Ureter (tissue), 1 donor: ENCODE data around the gene H3-3A. TPM values are rescaled to one million over a fixed set of nuclear protein-coding genes. Genes with fewer than 3 reads are reported as not detected.

ENCODE experiments used
- DNase-seq: peaks from one replicate; pipeline ENCODE4 v3.0.0-alpha.2; 2020; ENCODE audit warnings: low spot score
- total RNA-seq: library from RNA; stranded (reverse); gene quantifications from one replicate; pipeline ENCODE4 v1.2.4, GENCODE V29; 2023
- donor health status: DM: yes; HTN: yes; CAD: no.

The H3-3A gene
- total RNA-seq, 1 donor from 2014 or later, result 501 TPM

DNA sequence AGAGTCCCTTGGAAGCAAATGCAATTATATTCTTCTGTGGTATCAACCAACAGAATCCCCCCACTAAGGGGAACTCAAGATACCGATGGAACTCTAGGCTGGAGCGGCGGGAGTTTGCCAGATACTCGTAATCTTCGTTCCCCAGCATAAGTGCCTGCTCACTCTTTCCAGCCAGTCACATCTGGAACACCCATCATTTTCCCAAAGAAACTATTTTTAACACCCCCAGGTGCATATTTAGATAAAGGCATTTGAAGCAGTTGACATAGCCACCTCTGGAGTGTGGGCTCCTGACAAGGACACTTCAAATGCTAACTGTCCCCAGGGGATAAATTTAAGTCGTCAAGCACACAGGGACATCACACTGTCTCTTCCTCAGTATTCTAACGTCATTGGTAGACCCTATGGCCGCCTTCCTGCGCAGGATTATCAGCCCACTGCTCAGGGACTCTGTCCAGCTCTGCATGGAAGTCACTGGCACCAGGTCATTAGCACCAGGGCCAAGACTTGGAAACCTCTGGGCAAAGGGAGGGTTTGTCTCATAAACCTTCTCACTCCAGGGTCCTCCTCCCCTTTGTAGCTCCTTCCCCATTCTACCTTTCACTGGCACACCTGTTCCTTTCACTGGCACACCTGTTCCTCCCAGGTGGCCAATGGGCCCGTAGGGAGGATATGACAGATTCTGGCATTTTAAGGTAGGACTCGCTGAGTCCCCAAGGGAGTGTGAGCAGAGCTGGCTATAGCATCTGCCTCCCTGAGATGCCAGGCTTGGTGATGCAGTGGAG, 48.8 kb downstream of the H3-3A start:
- no peak for DNase-seq

DNA sequence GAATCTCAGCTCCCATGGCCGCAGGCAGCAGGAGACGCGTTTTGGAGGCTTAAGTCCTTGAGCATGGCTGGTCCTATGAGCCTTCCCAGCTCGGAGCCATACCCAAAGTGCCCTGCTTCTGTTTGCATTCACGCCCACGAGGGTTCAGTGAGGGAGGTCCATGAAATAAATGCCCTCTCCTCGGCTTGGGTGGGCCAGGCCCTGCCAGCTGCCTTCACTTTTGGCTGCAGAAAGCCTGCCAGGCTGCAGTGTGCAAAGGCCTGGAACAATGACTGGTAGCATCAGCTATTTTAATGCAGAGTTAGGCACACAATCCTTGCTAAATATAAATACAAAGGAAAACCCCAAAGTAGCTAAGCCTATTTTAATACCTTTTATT, 49.4 kb downstream of the H3-3A start:
- DNase-seq, result no peak

DNA sequence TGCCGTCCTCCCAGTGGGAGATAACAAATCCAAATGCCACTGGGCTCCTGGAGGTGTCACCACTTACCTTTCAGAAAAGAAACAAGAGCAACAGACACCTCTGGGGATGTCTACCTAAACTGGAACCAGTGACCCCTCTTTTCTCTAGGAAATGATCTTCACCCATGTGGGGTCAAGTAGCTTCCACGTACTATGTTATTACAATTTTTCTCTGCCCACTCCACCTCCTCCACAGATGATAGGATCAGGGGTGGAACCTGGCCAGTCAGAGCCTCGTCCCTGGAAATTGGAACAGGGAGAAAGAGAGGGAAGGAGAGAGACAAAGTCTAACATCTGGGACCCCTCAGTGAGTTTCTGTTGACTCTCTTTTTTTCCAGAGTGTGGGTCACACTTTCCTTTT, 50.1 kb downstream of the H3-3A start:
- DNase-seq, result no peak

DNA sequence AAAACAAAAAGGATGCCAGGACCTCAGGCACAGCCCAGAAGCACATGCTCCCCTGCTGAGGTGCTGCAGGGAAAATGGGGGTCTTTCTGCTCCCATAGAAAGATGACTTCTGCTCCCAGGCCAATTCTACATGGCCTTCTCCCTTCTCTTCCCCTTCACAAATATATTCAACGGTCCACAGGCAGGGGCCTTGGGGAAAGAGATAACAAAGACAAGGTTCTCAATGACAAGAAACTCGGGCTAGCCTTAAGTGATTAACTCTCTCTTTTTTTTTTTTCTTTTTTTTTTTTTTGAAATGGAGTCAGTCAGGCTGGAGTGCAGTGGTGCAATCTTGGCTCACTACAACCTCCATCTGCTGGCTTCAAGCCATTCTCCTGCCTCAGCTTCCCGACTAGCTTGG, 54.2 kb downstream of the H3-3A start:
- no peak for DNase-seq

DNA sequence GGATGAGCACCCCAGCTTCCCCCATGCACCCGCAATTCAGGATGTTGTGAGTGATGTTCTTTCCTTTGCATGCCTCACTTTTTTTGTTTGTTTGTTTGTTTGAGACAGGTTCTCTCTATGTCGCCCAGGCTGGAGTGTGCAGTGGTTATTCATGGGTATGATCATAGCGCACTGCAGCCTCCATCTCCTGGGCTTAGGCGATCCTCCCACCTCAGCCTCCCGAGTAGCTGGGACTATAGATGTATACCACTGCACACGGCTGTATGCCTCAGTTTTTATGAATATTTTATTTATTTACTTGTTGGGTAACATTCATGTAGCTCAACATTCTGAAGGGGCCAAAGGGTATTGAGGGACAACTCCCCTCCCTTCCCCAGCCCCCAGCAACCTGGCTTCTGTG, 54.8 kb downstream of the H3-3A start:
- no peak for DNase-seq

DNA sequence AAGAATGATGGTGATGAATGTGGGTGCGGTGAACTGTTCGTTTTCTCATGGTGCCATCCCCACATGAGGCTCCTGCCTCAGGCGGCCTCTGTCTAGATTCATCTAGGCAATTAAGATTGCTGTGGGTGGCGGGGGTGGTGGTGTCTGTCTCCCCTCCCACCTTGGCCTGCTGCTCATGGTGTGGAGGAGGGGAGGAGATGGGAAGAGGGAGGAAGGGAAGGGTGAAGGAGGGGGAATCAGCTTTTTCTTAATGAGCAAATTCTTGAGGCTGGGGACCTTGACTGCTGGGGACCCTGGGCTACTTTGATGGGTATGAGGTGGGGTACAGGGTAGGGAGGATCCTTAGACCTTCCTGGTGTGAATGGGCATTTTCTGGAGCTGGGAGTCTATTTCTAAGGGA, 55.8 kb downstream of the H3-3A start:
- DNase-seq, result no peak

DNA sequence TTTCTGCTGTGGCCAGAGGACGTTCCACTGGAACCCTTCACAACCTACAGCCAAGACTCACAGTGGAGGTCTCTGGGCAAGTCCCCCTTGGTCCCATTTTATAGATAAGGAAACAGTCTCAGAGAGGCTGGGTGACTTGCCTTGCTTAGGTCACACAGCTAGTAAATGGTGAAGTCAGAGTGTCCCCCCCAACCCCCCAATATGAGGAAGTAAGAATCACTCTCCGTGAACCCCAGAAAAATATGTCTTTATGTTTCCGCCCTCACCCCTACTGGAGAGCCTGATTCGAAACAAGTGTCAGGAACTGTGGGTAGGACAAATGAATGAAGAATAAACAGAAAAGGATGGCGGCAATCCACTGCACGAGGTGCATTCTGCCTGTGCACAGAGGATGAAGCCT, 56.7 kb downstream of the H3-3A start:
- no peak for DNase-seq

DNA sequence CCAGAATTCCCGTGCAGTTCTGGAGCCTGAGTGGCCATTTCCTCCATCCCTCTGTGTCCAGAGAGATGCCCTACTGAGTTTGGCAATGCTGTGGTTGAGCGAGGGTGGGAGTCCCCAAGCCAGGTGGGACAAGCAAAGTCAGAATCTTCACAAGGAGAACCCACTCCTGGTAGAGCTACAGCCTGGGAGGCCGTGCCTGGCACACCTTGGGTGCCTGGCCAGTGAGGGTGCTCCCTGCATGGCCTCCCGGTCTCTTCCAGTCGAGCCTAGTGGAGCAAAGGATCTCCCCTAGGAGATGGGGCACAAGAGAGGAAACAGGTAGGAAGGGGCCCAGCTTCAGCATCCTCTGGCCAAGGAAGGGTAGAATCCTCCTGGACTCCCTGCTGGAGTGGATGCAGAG, 57.9 kb downstream of the H3-3A start:
- no peak for DNase-seq

DNA sequence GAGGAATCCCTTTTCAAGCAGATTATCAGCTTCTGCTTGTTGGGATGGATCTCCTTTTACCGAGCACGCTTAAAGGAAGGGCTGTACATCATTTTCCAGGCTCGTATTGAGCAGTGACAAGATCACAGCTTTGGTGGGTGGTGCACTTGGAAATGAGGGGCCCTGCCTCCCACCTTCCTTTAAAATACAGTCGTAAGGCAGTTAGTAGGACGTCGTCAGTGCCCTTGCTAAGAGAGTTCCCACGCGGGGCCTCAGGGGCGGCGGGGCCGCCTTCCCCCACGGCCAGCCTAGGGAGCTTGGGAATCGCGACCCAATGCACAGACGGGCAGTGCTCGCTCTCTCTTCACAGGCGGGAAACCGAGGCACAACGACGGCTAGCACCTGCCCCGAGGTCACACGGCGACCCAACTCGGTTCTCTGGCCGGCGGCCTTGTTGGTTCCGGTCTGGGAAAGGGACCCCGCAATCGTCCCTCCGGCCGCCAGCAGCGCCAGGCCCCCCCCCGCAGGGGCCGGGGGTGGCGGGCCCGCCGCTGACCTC, 58.6 kb downstream of the H3-3A start:
- no peak for DNase-seq

Other genes with a start within 250 kb of the H3-3A start
- gene TMEM63A, start 180.3 kb upstream of the H3-3A start, total RNA-seq, result 191 TPM
- 0.60 TPM for gene LEFTY1, start 173.6 kb upstream of the H3-3A start, total RNA-seq
- 106 TPM for gene PYCR2, start 138.5 kb upstream of the H3-3A start, total RNA-seq
- 0.26 TPM for gene LEFTY2, start 121.5 kb upstream of the H3-3A start, total RNA-seq
- 17.8 TPM for gene SDE2, start 63.4 kb upstream of the H3-3A start, total RNA-seq
- gene ACBD3, start 124.0 kb downstream of the H3-3A start, total RNA-seq, result 43.9 TPM
- 0.52 TPM for gene MIXL1, start 160.9 kb downstream of the H3-3A start, total RNA-seq
- gene LIN9, start 246.4 kb downstream of the H3-3A start, total RNA-seq, result 2.7 TPM